SW480 (cell line): Measurements from ENCODE around the gene CCDC91.
"Not testable (repeated sequence)": the region's sequence is repeated elsewhere in the genome, so short reads cannot be mapped to it uniquely, and the experiment has no call there.

Source experiments
- DNase-seq: peaks from one replicate; pipeline ENCODE4 v3.0.0-alpha.2; 2016; ENCODE audit warnings: low spot score

The CCDC91 gene

GRCh38 chr12:28234444-28234843 is 44.2 kb downstream of the CCDC91 start:
- no peak for DNase-seq

- no peak for DNase-seq
These were observed 44.8 kb downstream of the CCDC91 start for GRCh38 chr12:28235015-28235414.

- no peak for DNase-seq
These were observed 45.7 kb downstream of the CCDC91 start for GRCh38 chr12:28235985-28236384.

GRCh38 chr12:28237423-28237822 is 47.2 kb downstream of the CCDC91 start:
- no peak for DNase-seq

- DNase-seq = no peak
These were observed 49.7 kb downstream of the CCDC91 start for GRCh38 chr12:28239918-28240317.

- no peak for DNase-seq
These were observed 50.6 kb downstream of the CCDC91 start for GRCh38 chr12:28240853-28241252.

GRCh38 chr12:28242129-28242495 is 51.9 kb downstream of the CCDC91 start:
- DNase-seq = no peak

GRCh38 chr12:28242496-28243309 is 52.4 kb downstream of the CCDC91 start:
- DNase-seq = no peak

GRCh38 chr12:28243310-28243633 is 53.0 kb downstream of the CCDC91 start:
- no peak for DNase-seq

GRCh38 chr12:28247806-28248205 is 57.5 kb downstream of the CCDC91 start:
- DNase-seq = no peak

- DNase-seq = no peak
These were observed 58.4 kb downstream of the CCDC91 start for GRCh38 chr12:28248555-28249145.

GRCh38 chr12:28253161-28253641 is 62.9 kb downstream of the CCDC91 start:
- DNase-seq = no peak

GRCh38 chr12:28257411-28257810 is 67.2 kb downstream of the CCDC91 start:
- DNase-seq = no peak

- no peak for DNase-seq
These were observed 68.7 kb downstream of the CCDC91 start for GRCh38 chr12:28258998-28259397.

GRCh38 chr12:28265435-28266042 is 75.3 kb downstream of the CCDC91 start:
- DNase-seq = no peak

GRCh38 chr12:28267920-28268607 is 77.8 kb downstream of the CCDC91 start:
- not testable (repeated sequence) for DNase-seq

- DNase-seq = no peak
These were observed 78.5 kb downstream of the CCDC91 start for GRCh38 chr12:28268608-28269229.

GRCh38 chr12:28269851-28270250 is 79.6 kb downstream of the CCDC91 start:
- no peak for DNase-seq

- DNase-seq = no peak
These were observed 88.2 kb downstream of the CCDC91 start for GRCh38 chr12:28278499-28278898.

GRCh38 chr12:28278960-28279359 is 88.7 kb downstream of the CCDC91 start:
- no peak for DNase-seq

GRCh38 chr12:28286352-28286751 is 96.1 kb downstream of the CCDC91 start:
- DNase-seq = no peak

- DNase-seq = no peak
These were observed 100.0 kb downstream of the CCDC91 start for GRCh38 chr12:28290262-28290661.
